ENCODE results near the gene IGF1R.

GRCh38 chr15:98874773-98875172 lies 226.4 kb downstream of the IGF1R start:
- TF ChIP-seq, protein P1, sequence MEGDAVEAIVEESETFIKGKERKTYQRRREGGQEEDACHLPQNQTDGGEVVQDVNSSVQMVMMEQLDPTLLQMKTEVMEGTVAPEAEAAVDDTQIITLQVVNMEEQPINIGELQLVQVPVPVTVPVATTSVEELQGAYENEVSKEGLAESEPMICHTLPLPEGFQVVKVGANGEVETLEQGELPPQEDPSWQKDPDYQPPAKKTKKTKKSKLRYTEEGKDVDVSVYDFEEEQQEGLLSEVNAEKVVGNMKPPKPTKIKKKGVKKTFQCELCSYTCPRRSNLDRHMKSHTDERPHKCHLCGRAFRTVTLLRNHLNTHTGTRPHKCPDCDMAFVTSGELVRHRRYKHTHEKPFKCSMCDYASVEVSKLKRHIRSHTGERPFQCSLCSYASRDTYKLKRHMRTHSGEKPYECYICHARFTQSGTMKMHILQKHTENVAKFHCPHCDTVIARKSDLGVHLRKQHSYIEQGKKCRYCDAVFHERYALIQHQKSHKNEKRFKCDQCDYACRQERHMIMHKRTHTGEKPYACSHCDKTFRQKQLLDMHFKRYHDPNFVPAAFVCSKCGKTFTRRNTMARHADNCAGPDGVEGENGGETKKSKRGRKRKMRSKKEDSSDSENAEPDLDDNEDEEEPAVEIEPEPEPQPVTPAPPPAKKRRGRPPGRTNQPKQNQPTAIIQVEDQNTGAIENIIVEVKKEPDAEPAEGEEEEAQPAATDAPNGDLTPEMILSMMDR (IDR thresholded peaks at IDR 0.05): no peak
- TF ChIP-seq POLR2A (IDR thresholded peaks at IDR 0.05): no peak

Data from transverse colon (tissue), 3 donors.